ENCODE results near the gene EFCAB7. TPM values are rescaled to one million over a fixed set of nuclear protein-coding genes. Genes with fewer than 3 reads are reported as not detected.

The EFCAB7 gene
- total RNA-seq, 1 experiment from 2014 or later: 3.6 TPM

GRCh38 chr1:63516629-63517028 lies 6.7 kb upstream of the EFCAB7 start:
- H2AFZ ChIP-seq (ENCODE audit: low read length): no peak overlapping the region
- no peak overlapping the region for H3K9ac ChIP-seq (ENCODE audit: low read length)
- peaks cover 7% of the 10 kb centered on the region for H3K4me1 ChIP-seq (ENCODE audit: insufficient read depth, low read length)
- peaks cover 30% of the 10 kb centered on the region for H3K79me2 ChIP-seq (ENCODE audit: low read length)
- H3K9me3 ChIP-seq (ENCODE audit: low read length): no peaks in the 10 kb centered on the region
- no peaks in the 10 kb centered on the region for H3K27me3 ChIP-seq (ENCODE audit: low read length)
- H3F3A ChIP-seq (ENCODE audit: low read length, unreplicated experiment): no peaks in the 10 kb centered on the region
- BruUV-seq (replicated peaks): no TSS peak
- DNase-seq: no peak
- no peaks in the 10 kb centered on the region; the same call in 1 of the 2 replicates for H3K36me3 ChIP-seq (ENCODE audit: low read depth, low read length)
- H3K4me3 ChIP-seq (ENCODE audit: low read length): no peak overlapping the region
- intact Hi-C loops (cut with micrococcal nuclease): no loop called here
- no peak overlapping the region for H3K4me2 ChIP-seq (ENCODE audit: low read length)
- no peak for TF ChIP-seq CTCF (conservative IDR thresholded peaks at IDR 0.05; ENCODE audit: low read depth, low read length)
- no peak for TF ChIP-seq EZH2phosphoT487 (IDR thresholded peaks at IDR 0.05; ENCODE audit: borderline replicate concordance, low read length)
- TF ChIP-seq EZH2 (IDR thresholded peaks at IDR 0.05; ENCODE audit: low read length, unreplicated experiment): no peak
- POLR2A ChIA-PET (ENCODE audit: unreplicated experiment): no interaction called here
- no peaks in the 10 kb centered on the region for H3K9me2 ChIP-seq (replicated peaks; ENCODE audit: low read length)
- no peak overlapping the region for H3K27ac ChIP-seq (ENCODE audit: low read length)
- CTCF ChIA-PET: interaction anchor here (0.6 kb wide), 1 partner anchor 41 kb away, joined by 3 read pairs; no protein-coding TSS in a partner anchor
- no peak for ATAC-seq
- H4K20me1 ChIP-seq (ENCODE audit: low read length): no peaks in the 10 kb centered on the region

GRCh38 chr1:63523738-63524137 lies 413 bp downstream of the EFCAB7 start:
- BruUV-seq (replicated peaks): TSS peak; percentile 78
- Histone ChIP-seq H3K9ac (ENCODE audit: low read length) (peak overlapping the region; percentile 92), H3K9me2 (replicated peaks; ENCODE audit: low read length) (no peaks in the 10 kb centered on the region), H3K9me3 (ENCODE audit: low read length) (no peaks in the 10 kb centered on the region), H3K4me2 (ENCODE audit: low read length) (peak overlapping the region; percentile 87), H3K36me3 (ENCODE audit: low read depth, low read length) (no peaks in the 10 kb centered on the region), H3K4me3 (ENCODE audit: low read length) (peak overlapping the region; percentile 90), H3K27me3 (ENCODE audit: low read length) (no peaks in the 10 kb centered on the region), H3K4me1 (ENCODE audit: insufficient read depth, low read length) (peaks cover 24% of the 10 kb centered on the region), H3K79me2 (ENCODE audit: low read length) (peaks cover 45% of the 10 kb centered on the region), H3K27ac (ENCODE audit: low read length) (peak overlapping the region; percentile 86), H3F3A (ENCODE audit: low read length, unreplicated experiment) (no peaks in the 10 kb centered on the region), H4K20me1 (ENCODE audit: low read length) (no peaks in the 10 kb centered on the region), H2AFZ (ENCODE audit: low read length) (peak overlapping the region; percentile 98)
- peak; percentile 34 for ATAC-seq
- POLR2A ChIA-PET (ENCODE audit: unreplicated experiment): interaction anchor here (0.6 kb wide), 1 partner anchor 192 kb away, joined by 10 read pairs; no protein-coding TSS in a partner anchor
- TF ChIP-seq EZH2 (IDR thresholded peaks at IDR 0.05; ENCODE audit: low read length, unreplicated experiment) (no peak), CTCF (conservative IDR thresholded peaks at IDR 0.05; ENCODE audit: low read depth, low read length) (no peak), EZH2phosphoT487 (IDR thresholded peaks at IDR 0.05; ENCODE audit: borderline replicate concordance, low read length) (no peak)
- intact Hi-C loops (cut with micrococcal nuclease): loop anchor here (5.0 kb wide), 1 partner anchor 156 kb away; the partner anchor contains the start of gene ALG6
- DNase-seq: no peak
- CTCF ChIA-PET: no interaction called here

- ChIA-PET CTCF (interaction anchor here (1.0 kb wide), 1 partner anchor 745 kb away, joined by 5 read pairs; no protein-coding TSS in a partner anchor), POLR2A (ENCODE audit: unreplicated experiment) (interaction anchor here (0.6 kb wide), 1 partner anchor 192 kb away, joined by 10 read pairs; no protein-coding TSS in a partner anchor)
- no peak for ATAC-seq
- peaks cover 45% of the 10 kb centered on the region for H3K79me2 ChIP-seq (ENCODE audit: low read length)
- no peaks in the 10 kb centered on the region for H3K27me3 ChIP-seq (ENCODE audit: low read length)
- DNase-seq: no peak
- no peaks in the 10 kb centered on the region for H3K36me3 ChIP-seq (ENCODE audit: low read depth, low read length)
- H3F3A ChIP-seq (ENCODE audit: low read length, unreplicated experiment): no peaks in the 10 kb centered on the region
- H2AFZ ChIP-seq (ENCODE audit: low read length): peak overlapping the region; percentile 98
- BruUV-seq (replicated peaks): no TSS peak
- peaks cover 24% of the 10 kb centered on the region for H3K4me1 ChIP-seq (ENCODE audit: insufficient read depth, low read length)
- intact Hi-C loops (cut with micrococcal nuclease): loop anchor here (5.0 kb wide), 1 partner anchor 157 kb away; the partner anchor contains the start of gene ALG6
- H3K9me3 ChIP-seq (ENCODE audit: low read length): no peaks in the 10 kb centered on the region
- TF ChIP-seq EZH2 (IDR thresholded peaks at IDR 0.05; ENCODE audit: low read length, unreplicated experiment) (no peak), CTCF (conservative IDR thresholded peaks at IDR 0.05; ENCODE audit: low read depth, low read length) (no peak), EZH2phosphoT487 (IDR thresholded peaks at IDR 0.05; ENCODE audit: borderline replicate concordance, low read length) (no peak)
- H3K4me2 ChIP-seq (ENCODE audit: low read length): peak overlapping the region; percentile 87
- peak overlapping the region; percentile 92 for H3K9ac ChIP-seq (ENCODE audit: low read length)
- H3K9me2 ChIP-seq (replicated peaks; ENCODE audit: low read length): no peaks in the 10 kb centered on the region
- H3K27ac ChIP-seq (ENCODE audit: low read length): no peak overlapping the region
- H4K20me1 ChIP-seq (ENCODE audit: low read length): no peaks in the 10 kb centered on the region
- H3K4me3 ChIP-seq (ENCODE audit: low read length): peak overlapping the region; percentile 90
These were observed 876 bp downstream of the EFCAB7 start for GRCh38 chr1:63524201-63524600.

Measured in PC-3 (cell line).